ENCODE results near the gene FAAP100.

- TF ChIP-seq, protein P1, sequence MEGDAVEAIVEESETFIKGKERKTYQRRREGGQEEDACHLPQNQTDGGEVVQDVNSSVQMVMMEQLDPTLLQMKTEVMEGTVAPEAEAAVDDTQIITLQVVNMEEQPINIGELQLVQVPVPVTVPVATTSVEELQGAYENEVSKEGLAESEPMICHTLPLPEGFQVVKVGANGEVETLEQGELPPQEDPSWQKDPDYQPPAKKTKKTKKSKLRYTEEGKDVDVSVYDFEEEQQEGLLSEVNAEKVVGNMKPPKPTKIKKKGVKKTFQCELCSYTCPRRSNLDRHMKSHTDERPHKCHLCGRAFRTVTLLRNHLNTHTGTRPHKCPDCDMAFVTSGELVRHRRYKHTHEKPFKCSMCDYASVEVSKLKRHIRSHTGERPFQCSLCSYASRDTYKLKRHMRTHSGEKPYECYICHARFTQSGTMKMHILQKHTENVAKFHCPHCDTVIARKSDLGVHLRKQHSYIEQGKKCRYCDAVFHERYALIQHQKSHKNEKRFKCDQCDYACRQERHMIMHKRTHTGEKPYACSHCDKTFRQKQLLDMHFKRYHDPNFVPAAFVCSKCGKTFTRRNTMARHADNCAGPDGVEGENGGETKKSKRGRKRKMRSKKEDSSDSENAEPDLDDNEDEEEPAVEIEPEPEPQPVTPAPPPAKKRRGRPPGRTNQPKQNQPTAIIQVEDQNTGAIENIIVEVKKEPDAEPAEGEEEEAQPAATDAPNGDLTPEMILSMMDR (IDR thresholded peaks at IDR 0.05): no peak
- TF ChIP-seq FOXJ3 (CRISPR knock-in tag; IDR thresholded peaks at IDR 0.05; ENCODE audit: borderline replicate concordance): no peak
- TF ChIP-seq ETV6 (CRISPR knock-in tag; IDR thresholded peaks at IDR 0.05): no peak
- no peak for TF ChIP-seq E2F5 (CRISPR knock-in tag; IDR thresholded peaks at IDR 0.05)
- no peak for TF ChIP-seq CREM (CRISPR knock-in tag; IDR thresholded peaks at IDR 0.05)
- TF ChIP-seq, protein P2, sequence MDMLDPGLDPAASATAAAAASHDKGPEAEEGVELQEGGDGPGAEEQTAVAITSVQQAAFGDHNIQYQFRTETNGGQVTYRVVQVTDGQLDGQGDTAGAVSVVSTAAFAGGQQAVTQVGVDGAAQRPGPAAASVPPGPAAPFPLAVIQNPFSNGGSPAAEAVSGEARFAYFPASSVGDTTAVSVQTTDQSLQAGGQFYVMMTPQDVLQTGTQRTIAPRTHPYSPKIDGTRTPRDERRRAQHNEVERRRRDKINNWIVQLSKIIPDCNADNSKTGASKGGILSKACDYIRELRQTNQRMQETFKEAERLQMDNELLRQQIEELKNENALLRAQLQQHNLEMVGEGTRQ (CRISPR knock-in tag; IDR thresholded peaks at IDR 0.05): no peak
- no peak for TF ChIP-seq USF1 (CRISPR knock-in tag; IDR thresholded peaks at IDR 0.05)
- no peak for TF ChIP-seq ATF1 (CRISPR knock-in tag; IDR thresholded peaks at IDR 0.05)
Observed at GRCh38 chr17:81520021-81520901, 31.9 kb downstream of the FAAP100 start.
